Mucosa of descending colon (tissue), 3 donors: Measurements from ENCODE around the gene IFNLR1. TPM values are rescaled to one million over a fixed set of nuclear protein-coding genes. Genes with fewer than 3 reads are reported as not detected.
A peak's percentile ranks its signal among the peaks of the same experiment; 100 is the strongest.

Experiments
- ATAC-seq: fragments of 200-7000 bp; cut with Tn5 transposase; one replicate; pipeline ENCODE4 v1.9.1; 2020; ENCODE audit warnings: mild to moderate bottlenecking, moderate library complexity
- DNase-seq, 3 donors: peaks; one replicate each; pipeline ENCODE4 v3.0.0-alpha.2; 2020
- H3K36me3 ChIP-seq: fragments of 200-600 bp; one replicate; pipeline ENCODE4 v1.8.0; 2021; ENCODE audit warnings: low read depth, mild to moderate bottlenecking
- H3K4me1 ChIP-seq: fragments of 200-600 bp; one replicate; pipeline ENCODE4 v1.8.0; 2021; ENCODE audit warnings: low read depth, mild to moderate bottlenecking
- H3K4me3 ChIP-seq: fragments of 200-600 bp; one replicate; pipeline ENCODE4 v1.8.0; 2021; ENCODE audit warnings: mild to moderate bottlenecking
- H3K9me3 ChIP-seq: fragments of 200-600 bp; one replicate; pipeline ENCODE4 v1.8.0; 2021; ENCODE audit warnings: mild to moderate bottlenecking
- CTCF ChIP-seq: fragments of 200-600 bp; IDR thresholded peaks from one replicate; pipeline ENCODE4 v1.8.0; 2022; ENCODE audit warnings: antibody characterized with exemption, mild to moderate bottlenecking
- intact Hi-C, 2 donors: fragments of 100-400 bp; cut with DNase I in 1 of 2; cut with micrococcal nuclease in 1 of 2; formaldehyde crosslinking; loops; one replicate each; pipeline versions ENCODE4 v1.11.0 to v1.11.1; 2022; cut with DNase I, micrococcal nuclease
- total RNA-seq, 3 donors: library from RNA; stranded (reverse); fragmentation: NEBNext Ultra II Directional in 2 of 3; extraction: Animal tissue kit (Norgen Biotek cat#: 25700) in 2 of 3; gene quantifications; one replicate each; pipeline versions ENCODE4 v1.2.1 to v1.2.4, GENCODE V29; 2021 to 2023
- donor health status: DM: no; HTN: no; CAD: no; lungs with moderate emphysema.
- donor health status: DM: no; HTN: no; CAD: no.
- donor health status: DM: no; HTN: yes; CAD: no.

Gene IFNLR1
- total RNA-seq, 3 donors from 2014 or later: 5.3 to 24.0 (median 18.8) TPM

GRCh38 chr1:24142546-24143534, 44.2 kb downstream of the IFNLR1 start, which contains the start of gene IL22RA1:
Gene IL22RA1 (minus strand): TSS chr1:24143140. CDS start chr1:24143082, 58 bp downstream.
- peak; percentile 85 to 87 (median 86) for DNase-seq
- intact Hi-C loops: no loop called here
- H3K4me3 ChIP-seq: peak within 1 kb of the TSS; percentile 11
- ATAC-seq: peak; percentile 94
- no peaks in the 10 kb centered on the region for H3K9me3 ChIP-seq
- peaks cover 11% of the 10 kb centered on the region for H3K4me1 ChIP-seq
- TF ChIP-seq CTCF: no peak
- no peaks in the 10 kb centered on the region for H3K36me3 ChIP-seq

DNA sequence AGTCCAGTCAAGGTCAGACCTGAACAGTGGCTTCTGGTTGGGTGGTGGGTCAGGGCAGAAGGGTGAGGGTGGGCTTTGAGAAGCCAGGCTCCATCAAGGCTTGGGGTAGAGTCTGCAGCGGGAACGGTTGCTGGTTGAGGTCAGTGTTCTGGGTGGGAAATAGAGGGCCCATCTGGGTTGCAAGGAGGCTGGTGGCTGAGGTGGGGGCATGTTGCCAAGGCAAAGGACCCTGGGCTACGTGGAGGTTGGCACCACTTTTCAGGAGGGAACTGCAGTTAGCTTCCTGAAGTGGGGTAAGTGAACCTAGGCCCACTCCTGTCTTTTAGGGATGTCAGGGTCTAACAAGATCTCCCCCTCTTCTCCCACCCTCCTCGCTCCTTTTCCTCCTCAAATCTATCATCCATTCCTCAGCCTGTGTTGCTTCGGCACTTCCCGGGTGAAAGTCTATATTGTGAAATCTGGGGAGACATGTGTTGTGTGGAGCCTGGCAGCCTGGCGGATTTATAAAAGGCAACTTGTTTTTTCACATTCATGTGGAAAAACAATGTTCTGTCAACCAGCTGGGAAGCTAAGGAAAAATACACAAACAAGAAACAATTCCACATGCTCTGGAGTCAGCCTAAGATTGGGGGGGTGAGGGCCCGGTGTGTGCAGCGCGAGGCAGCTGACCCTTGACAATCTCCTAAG, 45.6 kb downstream of the IFNLR1 start:
- no peak for TF ChIP-seq CTCF
- Histone ChIP-seq H3K4me3 (no peak overlapping the region), H3K36me3 (no peaks in the 10 kb centered on the region), H3K4me1 (peaks cover 11% of the 10 kb centered on the region), H3K9me3 (no peaks in the 10 kb centered on the region)
- ATAC-seq (no peak), DNase-seq (no peak)
- intact Hi-C loops: no loop called here

- H3K4me3 ChIP-seq: no peak overlapping the region
- DNase-seq (no peak), ATAC-seq (no peak)
- TF ChIP-seq CTCF: no peak
- peaks cover 11% of the 10 kb centered on the region for H3K4me1 ChIP-seq
- no peaks in the 10 kb centered on the region for H3K9me3 ChIP-seq
- intact Hi-C loops: no loop called here
- H3K36me3 ChIP-seq: no peaks in the 10 kb centered on the region
Observed at GRCh38 chr1:24140741-24141181, 46.3 kb downstream of the IFNLR1 start.

- peaks cover 11% of the 10 kb centered on the region for H3K4me1 ChIP-seq
- H3K4me3 ChIP-seq: no peak overlapping the region
- TF ChIP-seq CTCF: no peak
- ATAC-seq (no peak), DNase-seq (no peak)
- no peaks in the 10 kb centered on the region for H3K9me3 ChIP-seq
- H3K36me3 ChIP-seq: no peaks in the 10 kb centered on the region
- intact Hi-C loops: no loop called here
Observed at GRCh38 chr1:24139841-24140425, 47.2 kb downstream of the IFNLR1 start.

DNA sequence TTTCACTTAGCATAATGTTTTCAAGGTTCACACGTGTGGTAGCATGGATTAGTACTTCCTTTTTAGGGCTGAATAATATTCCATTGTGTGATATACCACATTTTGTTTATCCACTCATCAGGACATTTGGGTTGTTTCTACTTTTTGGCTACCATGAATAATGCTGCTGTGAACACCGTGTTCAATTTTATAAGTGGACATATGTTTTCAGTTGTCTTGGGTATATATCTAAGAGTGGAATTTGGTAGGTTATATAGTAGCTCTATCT, 47.9 kb downstream of the IFNLR1 start:
- no peak for DNase-seq
- no peak for TF ChIP-seq CTCF
- intact Hi-C loops: no loop called here
- H3K36me3 ChIP-seq: no peaks in the 10 kb centered on the region
- peaks cover 11% of the 10 kb centered on the region for H3K4me1 ChIP-seq
- no peak overlapping the region for H3K4me3 ChIP-seq
- no peak for ATAC-seq
- H3K9me3 ChIP-seq: no peaks in the 10 kb centered on the region
